HG03378 (cell line): ENCODE measurements around the gene FAM53A.
"Not testable (repeated sequence)": the region's sequence is repeated elsewhere in the genome, so short reads cannot be mapped to it uniquely, and the experiment has no call there.

Experiments used
- ATAC-seq: cut with Tn5 transposase; IDR thresholded peaks from one replicate; pipeline ENCODE4 v1.9.1; 2021; ENCODE audit warnings: mild to moderate bottlenecking, moderate library complexity; ENCODE audit not compliant: unreplicated experiment

FAM53A gene

GRCh38 chr4:1641671-1642070 is 42.4 kb downstream of the FAM53A start:
- no peak for ATAC-seq

DNA sequence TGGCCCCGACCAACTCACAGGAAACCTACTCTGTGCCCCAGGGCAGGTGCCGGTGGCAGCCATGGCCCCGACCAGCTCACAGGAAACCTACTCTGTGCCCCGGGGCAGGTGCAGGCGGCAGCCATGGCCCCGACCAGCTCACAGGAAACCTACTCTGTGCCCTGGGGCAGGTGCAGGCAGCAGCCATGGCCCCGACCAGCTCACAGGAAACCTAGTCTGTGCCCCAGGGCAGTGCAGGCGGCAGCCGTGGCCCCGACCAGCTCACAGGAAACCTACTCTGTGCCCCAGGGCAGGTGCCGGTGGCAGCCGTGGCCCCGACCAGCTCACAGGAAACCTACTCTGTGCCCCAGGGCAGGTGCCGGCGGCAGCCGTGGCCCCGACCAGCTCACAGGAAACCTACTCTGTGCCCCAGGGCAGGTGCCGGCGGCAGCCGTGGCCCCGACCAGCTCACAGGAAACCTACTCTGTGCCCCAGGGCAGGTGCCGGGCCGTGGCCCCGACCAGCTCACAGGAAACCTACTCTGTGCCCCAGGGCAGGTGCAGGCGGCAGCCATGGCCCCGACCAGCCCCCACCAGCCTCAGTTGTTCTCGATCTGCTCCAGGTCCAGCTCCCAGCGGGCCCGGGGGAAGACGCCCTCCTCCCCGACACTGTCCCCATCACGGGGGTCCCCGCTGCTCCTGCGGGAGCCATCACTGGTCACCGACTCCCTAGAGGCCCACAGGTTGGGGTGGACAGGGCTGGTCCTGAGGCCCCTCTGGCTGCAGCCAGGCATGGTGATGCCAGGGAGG is 43.2 kb downstream of the FAM53A start:
- not testable (repeated sequence) for ATAC-seq

DNA sequence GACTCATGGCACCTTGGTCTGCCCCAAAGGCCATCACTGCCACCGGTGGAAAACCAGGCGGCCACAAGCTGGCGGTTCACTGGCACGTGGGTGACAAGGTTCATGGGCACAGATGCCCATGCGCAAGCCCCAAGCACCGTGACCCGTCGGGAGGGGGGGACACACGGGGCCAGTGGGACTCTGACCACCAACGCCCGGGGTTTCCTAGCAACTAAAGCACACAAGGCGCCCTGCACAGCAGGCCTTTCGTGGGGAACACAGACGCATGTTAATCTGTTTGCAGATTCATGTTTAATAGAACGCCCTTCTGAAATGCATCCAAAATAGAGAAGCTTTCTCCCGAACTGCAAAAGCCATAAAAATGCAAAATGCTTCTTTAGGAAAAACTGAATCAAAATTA is 43.9 kb downstream of the FAM53A start:
- no peak for ATAC-seq

GRCh38 chr4:1639299-1639868 is 44.7 kb downstream of the FAM53A start:
- no peak for ATAC-seq

GRCh38 chr4:1638873-1639272 is 45.2 kb downstream of the FAM53A start:
- no peak for ATAC-seq

GRCh38 chr4:1638272-1638598 is 45.9 kb downstream of the FAM53A start:
- ATAC-seq, result no peak

- ATAC-seq, result no peak
Observed at GRCh38 chr4:1637580-1638271, 46.4 kb downstream of the FAM53A start.

- no peak for ATAC-seq
Observed at GRCh38 chr4:1636490-1637211, 47.5 kb downstream of the FAM53A start.

GRCh38 chr4:1635464-1635863 is 48.6 kb downstream of the FAM53A start:
- no peak for ATAC-seq

DNA sequence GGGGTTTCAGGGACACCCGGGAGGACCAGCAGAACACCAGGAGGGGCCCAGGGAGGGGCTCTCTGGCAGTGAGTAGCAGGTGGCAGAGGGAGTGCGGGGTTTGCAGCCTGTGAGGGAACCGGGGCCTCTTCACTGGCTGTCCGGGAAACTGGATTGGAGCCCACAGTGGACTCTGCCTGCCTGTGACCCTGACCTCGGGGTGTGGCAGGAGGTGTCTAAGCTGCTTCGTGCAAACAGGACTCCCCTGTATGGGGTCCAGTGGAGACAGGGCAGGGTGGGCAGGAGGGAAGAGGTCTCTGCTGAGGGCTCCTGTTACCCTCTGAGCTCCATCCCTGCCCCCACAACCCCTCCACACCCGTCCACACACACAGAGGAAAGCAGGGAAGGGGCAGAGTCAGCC is 50.1 kb downstream of the FAM53A start:
- ATAC-seq, result no peak

DNA sequence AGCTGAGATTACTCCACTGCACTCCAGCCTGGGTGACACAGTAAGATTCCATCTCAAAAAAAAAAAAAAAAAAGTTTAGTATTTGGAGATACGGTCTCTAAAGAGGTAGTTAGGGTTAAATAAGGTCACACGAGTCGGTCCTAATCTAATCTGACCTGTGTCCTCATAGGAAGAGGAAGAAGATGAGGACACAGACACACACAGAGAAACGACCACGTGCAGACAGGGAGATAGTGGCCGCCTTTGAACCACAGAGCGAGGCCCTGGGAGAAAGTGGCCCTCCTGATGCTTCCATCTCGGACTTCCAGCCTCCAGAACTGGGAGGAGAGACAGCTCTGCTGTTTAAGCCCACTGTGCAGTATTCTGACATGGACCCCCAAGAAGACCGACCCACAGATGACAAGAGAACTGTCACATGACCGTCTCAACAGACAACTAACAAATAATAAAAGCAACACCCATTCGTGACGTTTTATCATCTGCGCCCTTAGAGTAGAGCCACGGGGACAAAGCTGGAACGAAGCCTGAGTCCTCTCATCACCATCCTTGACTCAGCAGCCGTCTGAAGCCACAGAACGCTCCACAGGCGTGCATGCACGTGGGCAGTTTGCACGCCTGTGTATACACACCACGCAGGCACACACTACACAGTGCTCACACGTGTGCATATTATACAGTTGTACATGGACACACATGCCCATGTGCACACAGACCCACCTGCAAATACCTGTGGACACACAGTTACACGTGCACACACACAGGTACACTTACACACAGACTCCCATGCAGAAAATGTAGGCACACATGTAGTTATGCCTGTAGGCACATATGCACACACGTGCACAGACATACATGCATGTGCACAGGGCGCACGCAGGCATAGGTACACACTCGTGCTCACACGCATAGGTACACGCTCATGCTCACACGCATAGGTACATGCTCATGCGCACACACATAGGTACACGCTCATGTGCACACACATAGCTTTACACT is 51.7 kb downstream of the FAM53A start:
- no peak for ATAC-seq

DNA sequence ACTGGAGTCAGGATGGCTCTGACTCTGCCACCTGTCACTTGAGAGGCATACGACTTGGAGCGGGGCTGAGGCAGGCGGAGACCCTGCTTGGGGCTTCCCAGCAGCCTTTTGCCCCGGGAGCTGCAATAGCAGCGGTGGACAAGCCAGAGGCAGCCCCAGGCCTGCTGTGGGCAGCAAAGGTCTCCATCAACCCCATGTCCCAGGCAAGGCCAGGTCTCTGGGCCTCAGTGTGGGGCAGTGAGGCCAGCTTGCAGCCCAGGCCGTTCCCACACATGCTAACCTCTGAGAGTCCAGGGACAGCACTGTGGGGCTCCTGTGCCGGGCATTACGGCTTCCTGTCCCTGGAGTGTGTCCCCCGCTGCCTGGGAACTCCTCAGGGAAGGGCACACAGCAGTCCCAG is 53.0 kb downstream of the FAM53A start:
- no peak for ATAC-seq

DNA sequence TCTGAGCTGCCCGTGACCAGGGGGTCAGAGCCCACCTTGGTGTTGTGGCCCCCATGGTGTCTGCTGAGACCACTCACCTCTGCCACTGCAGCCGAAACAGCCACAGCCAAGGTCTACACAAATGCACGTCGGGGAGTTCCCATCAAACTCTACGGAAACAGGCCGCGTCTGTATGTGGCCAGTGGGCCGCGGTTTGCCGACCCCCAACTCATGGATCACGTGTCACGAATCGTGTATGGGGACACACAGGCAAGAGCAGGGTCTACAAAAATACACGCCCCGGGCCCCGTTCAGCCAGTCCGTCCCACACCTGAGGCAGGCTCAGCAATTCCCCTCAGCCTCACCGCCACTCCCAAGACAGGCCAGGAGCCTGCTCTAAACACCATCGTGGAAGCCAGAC is 53.8 kb downstream of the FAM53A start:
- ATAC-seq, result no peak

DNA sequence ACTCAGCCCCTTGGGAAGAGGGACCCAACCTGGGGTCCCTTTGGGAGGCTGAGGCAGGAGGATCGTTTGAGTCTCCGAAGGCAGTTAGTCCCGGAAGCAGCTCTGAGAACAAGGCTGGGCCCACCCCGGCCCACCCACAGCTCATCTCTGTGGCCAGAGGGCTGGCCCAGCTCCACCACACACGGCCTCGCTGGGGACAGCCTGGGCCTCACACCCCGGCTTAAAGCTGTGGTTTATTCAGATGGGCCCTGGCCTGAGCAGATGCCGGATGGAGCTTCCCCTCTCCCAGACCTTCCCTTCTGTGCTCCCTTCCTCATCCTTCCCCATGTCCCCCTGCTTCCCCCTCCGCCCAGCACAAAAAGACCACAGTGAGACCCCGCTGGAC is 54.4 kb downstream of the FAM53A start:
- ATAC-seq, result no peak

GRCh38 chr4:1628892-1629698 is 55.0 kb downstream of the FAM53A start:
- no peak for ATAC-seq

DNA sequence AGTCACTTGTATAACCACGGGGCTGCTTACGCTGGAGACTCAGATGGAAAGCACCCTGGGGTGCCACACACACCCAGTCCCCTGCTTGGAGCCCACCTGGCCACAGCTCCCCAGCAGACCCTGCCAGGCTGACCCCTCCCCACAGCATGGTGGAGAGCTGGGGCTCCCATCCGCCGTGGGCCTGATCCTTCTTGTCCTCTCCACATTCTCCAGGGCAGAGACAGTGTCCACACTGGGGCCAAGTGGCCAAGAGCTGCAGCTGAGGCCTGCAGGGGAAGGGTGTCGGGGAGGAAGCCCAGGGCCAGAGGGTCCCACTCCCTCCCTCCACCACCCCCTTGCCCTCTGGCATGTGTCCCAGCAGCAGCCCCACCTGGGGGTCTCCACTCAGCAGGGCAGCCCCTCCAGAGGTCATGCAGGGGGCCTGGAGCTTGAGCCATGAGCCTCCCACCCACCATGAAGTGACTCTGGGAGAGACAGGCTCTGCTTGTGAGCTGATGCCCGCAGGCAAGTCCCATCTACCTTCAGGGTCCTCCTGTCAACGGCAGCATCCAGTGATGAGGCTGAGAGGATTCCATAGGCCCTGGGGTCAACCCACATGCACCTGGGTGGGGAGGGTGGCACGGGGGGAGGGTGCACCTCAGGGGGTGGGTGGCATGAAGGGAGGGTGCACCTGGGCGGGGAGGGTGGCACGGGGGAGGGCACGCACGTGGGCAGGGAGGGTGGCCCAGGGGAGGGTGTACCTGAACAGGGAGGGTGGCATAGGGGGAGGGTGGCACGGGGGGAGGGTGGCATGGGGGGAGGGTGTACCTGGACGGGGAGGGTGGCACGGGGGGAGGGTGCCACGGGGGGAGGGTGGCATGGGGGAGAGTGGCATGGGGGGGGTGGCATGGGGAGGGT is 56.4 kb downstream of the FAM53A start:
- no peak for ATAC-seq

DNA sequence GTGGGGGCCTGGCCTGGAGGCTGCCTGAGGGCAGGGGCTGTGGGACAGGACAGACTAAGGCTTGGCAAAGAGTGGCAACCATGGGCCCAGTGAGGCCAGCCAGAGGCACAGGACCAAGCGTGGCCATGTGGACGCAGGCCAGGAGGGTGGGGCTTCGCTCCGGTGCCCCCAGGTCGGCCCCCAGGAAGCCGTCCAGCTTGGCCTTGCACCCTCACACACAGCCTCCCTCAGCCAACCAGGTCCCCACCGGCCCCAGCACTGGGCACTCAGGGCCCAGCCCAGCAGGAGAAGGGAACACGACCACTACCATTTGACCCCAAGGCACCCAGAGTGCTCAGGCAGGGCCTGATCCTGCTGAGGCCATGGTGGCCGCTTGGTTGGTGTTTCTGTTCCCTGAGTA is 57.2 kb downstream of the FAM53A start:
- ATAC-seq, result no peak

GRCh38 chr4:1626151-1626550 is 58.0 kb downstream of the FAM53A start:
- no peak for ATAC-seq
